Measurements from ENCODE around the gene TRPM1. TPM values are rescaled to one million over a fixed set of nuclear protein-coding genes. Genes with fewer than 3 reads are reported as not detected.
A peak's percentile ranks its signal among the peaks of the same experiment; 100 is the strongest.

Gene TRPM1
- total RNA-seq, 4 donors from 2014 or later = 0.19 to 1.8 TPM; not detected in 2

- ATAC-seq (ENCODE audit: low FRiP score) (no peak), DNase-seq (ENCODE audit: low spot score) (no peak)
- TF ChIP-seq CTCF (IDR thresholded peaks at IDR 0.05) = no peak
Measured at GRCh38 chr15:31042751-31043150, 58.8 kb downstream of the TRPM1 start.

- DNase-seq (ENCODE audit: low spot score) (no peak), ATAC-seq (ENCODE audit: low FRiP score) (no peak)
- no peak for TF ChIP-seq CTCF (IDR thresholded peaks at IDR 0.05)
Measured at GRCh38 chr15:31041610-31042009, 59.9 kb downstream of the TRPM1 start.

GRCh38 chr15:31040611-31041010 is 60.9 kb downstream of the TRPM1 start:
- no peak for DNase-seq (ENCODE audit: low spot score)
- TF ChIP-seq CTCF (IDR thresholded peaks at IDR 0.05) = no peak
- no peak for ATAC-seq (ENCODE audit: low FRiP score)

GRCh38 chr15:31039961-31040360 is 61.6 kb downstream of the TRPM1 start:
- TF ChIP-seq CTCF (IDR thresholded peaks at IDR 0.05) = no peak

GRCh38 chr15:31037731-31038477 is 63.6 kb downstream of the TRPM1 start:
- DNase-seq (ENCODE audit: low spot score) (no peak), ATAC-seq (ENCODE audit: low FRiP score) (no peak)
- TF ChIP-seq CTCF (IDR thresholded peaks at IDR 0.05) = no peak

More at GRCh38 chr15:31039961-31040360, 61.6 kb downstream of the TRPM1 start:
- DNase-seq (ENCODE audit: low spot score) = no peak
- no peak for ATAC-seq (ENCODE audit: low FRiP score)

- no peak for DNase-seq (ENCODE audit: low spot score)
- TF ChIP-seq CTCF (IDR thresholded peaks at IDR 0.05) = no peak
- ATAC-seq (ENCODE audit: low FRiP score) = no peak
Measured at GRCh38 chr15:31036783-31037182, 64.7 kb downstream of the TRPM1 start.

GRCh38 chr15:31035610-31036009 is 65.9 kb downstream of the TRPM1 start:
- DNase-seq (ENCODE audit: low spot score) (no peak), ATAC-seq (ENCODE audit: low FRiP score) (peak; percentile 55)
- TF ChIP-seq CTCF (IDR thresholded peaks at IDR 0.05) = no peak
